GM19238 (cell line): ENCODE measurements around the gene ACVR2B.
"Not testable (repeated sequence)": the region's sequence is repeated elsewhere in the genome, so short reads cannot be mapped to it uniquely, and the experiment has no call there.

Source experiments
- DNase-seq: peaks from one replicate; pipeline ENCODE4 v3.0.0; 2011; ENCODE audit warnings: low spot score; ENCODE audit not compliant: insufficient read length

ACVR2B gene

DNA sequence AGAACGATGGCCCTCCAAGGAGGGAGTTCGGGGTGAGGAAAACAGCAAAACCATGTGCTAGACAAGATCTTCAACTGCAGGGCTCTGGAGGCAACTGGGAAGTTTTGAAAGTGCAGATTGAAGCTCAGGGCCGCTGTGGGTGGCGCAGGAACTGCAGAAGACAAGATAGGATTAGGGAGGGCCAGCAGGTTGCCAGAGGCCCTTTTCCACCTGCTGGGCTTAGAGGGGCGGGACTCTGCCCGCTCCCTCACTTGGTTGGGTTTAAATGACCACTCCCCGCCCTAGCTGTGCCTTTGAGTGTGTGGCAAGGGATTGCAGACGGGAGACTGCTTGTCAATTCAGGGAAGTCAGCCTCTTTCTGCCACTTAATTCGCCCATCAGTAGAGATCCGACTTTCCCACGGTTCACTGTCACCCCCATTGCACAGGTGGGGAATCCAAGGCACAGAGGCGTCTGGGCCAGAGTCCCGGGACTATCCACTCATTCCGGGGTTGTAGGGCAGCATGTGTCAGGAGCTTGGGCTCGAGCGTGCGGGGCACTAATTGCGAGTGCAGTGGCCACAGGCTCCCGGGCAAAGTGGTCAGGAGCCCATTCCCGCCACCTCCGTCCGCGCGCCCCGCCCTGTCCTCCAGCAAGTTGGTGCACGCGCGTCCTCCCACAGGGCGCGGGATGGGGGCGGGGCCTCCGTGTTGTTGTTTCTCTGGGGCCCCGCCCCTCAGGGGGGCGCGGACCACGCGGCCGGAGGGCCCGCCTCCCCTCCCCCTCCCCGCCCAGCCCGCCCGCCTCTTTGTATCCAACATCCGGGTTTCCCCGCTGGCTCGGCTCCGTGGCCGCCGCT, at the start of gene ACVR2B:
TSS of gene ACVR2B (plus strand) at position 816 of the 838 bp plus-strand sequence. CDS start 433 bp downstream, outside the sequence.
- DNase-seq, result peak; percentile 71

DNA sequence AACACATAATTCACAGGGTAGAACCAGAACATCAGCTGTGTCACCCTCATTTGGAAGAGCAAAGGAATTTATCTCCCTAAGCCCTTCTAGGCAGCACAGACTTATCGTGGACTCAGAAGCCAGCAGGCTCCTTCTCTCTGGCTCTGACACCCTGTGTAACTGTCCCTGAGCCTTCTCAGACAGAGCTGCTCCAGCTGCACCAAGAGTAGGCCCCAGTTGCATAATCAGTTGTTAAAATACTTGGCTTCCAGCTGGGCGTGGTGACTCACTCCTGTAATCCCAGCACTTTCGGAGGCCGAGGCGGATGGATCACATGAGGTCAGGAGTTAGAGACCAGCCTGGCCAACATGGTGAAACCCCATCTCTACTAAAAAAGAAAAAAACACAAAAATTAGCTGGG, 49.4 kb upstream of the ACVR2B start:
- DNase-seq, result no peak

DNA sequence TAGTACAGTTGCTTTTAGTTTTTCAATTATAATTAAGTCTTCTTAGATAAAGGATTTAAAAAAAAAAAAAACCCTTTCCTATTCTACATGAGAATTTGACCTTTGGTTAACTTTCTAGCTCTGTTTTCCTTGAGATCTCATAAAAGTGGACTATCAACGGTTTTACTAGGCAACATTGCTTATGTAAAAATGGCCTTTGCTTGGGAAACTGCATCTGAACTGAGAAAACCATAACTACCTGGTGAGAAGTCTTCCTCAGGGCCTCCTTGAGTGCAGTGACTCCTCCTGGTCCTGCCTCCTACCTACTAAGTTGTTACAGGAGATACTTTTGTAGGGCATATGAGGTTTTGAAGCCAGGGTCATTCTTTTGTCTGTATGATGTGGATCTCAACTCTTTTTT, 42.1 kb upstream of the ACVR2B start:
- no peak for DNase-seq

DNA sequence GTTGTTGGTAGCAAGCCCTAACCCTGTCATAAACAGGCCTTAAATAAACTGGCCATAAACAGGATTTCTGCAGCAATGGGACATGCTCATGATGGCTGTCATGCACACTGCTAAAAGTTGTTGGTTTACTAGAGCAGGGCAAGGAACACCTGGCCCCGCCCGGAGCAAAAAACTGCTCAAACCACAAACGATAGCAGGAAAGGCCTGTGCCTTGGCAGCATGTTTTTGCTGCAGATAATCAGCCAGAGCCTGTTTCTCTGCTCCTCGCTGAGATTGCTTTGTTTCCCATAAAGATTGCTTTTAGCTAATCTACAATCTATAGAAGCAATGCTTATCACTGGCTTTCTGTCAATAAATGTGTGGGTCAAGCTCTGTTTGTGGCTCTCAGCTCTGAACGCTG, 32.9 kb upstream of the ACVR2B start:
- DNase-seq, result not testable (repeated sequence)

DNA sequence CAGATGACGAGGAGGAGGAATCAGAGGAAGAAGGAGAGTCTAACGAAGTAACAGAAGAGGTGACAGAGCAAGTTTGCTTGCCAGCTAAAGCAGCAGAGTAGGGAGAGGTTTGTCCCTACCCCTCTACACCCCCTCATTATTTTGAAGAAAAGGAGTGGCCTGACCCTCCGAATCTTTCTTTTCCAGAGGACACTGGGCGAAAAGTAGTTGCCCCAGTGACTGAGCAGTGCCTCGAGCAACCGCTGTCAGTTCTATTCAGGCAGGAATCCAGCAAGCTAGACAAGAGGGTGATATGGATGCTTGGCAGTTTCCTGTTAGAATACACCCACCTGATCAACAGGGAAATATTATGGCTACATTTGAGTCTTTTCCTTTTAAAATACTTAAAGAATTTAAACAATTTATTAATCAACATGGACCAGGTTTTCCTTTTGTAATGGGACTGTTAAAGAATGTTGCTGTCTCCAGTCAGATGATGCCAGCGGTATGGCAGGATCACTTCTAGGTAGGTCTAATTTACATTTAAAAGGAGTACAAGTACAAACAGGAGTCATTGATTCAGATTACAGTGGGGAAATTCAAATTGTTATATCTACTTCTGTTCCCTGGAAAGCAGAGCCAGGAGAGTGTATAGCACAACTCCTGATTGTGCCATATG, 31.9 kb upstream of the ACVR2B start:
- no peak for DNase-seq

DNA sequence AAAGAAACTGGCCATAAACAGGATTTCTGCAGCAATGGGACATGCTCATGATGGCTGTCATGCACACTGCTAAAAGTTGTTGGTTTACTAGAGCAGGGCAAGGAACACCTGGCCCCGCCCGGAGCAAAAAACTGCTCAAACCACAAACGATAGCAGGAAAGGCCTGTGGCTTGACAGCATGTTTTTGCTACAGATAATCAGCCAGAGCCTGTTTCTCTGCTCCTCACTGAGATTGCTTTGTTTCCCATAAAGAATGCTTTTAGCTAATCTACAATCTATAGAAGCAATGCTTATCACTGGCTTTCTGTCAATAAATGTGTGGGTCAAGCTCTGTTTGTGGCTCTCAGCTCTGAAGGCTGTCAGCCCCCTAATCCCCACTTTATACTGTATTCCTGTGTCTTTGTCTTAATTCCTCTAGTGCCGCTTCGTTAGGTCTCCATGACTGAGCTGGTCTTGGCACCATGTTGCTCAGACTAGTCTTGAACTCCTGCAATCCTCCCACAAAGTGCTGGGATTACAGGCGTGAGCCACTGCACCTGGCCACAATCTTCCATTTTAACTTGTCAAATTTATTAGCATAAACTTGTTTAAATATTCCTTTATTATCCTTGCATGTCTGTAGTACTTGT, 26.8 kb upstream of the ACVR2B start:
- DNase-seq, result not testable (repeated sequence)

DNA sequence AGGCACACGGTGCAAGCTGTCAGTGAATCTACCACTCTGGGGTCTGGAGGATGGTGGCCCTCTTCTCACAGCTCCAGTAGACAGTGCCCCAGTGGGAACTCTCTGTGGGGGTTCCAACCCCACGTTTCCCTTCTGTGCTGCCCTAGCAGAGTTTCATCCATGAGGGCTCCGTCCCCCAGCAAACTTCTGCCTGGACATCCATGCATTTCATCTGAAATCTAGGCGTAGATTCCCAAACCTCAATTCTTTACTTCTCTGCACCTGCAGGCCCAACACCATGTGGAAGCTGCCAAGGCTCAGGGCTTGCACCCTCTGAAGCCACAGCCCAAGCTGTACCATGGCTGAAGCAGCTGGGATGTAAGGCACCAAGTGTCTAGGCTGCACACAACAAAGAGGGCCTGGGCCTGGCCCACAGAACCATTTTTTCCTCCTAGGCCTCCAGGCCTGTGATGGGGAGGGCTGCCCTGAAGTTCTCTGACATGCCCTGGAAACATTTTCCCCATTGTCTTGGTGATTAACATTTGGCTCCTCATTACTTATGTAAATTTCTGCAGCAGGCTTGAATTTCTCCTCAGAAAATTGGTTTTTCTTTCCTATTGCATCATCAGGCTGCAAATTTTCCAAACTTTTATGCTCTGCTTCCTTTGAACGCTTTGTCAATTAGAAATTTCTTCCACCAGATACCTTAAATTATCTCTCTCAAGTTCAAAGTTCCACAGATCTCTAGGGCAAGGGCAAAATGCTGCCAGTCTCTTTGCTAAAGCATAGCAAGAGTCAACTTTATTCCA, 20.6 kb upstream of the ACVR2B start:
- not testable (repeated sequence) for DNase-seq

DNA sequence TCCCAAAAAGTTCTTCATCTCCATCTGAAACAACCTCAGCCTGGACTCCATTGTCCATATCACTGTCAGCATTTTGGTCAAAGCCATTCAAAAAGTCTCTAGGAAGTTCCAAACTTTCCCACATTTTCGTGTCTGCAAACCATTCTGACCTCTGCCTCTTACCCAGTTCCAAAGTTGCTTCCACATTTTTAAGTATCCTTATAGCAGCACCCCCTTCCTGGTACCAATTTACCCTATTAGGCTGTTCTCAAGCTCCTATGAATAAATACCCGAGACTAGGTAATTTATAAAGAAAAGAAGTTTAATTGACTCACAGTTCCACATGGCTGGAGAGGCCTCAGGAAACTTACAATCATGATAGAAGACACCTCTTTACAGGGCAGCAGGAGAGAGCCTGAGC, 20.0 kb upstream of the ACVR2B start:
- DNase-seq, result not testable (repeated sequence)

DNA sequence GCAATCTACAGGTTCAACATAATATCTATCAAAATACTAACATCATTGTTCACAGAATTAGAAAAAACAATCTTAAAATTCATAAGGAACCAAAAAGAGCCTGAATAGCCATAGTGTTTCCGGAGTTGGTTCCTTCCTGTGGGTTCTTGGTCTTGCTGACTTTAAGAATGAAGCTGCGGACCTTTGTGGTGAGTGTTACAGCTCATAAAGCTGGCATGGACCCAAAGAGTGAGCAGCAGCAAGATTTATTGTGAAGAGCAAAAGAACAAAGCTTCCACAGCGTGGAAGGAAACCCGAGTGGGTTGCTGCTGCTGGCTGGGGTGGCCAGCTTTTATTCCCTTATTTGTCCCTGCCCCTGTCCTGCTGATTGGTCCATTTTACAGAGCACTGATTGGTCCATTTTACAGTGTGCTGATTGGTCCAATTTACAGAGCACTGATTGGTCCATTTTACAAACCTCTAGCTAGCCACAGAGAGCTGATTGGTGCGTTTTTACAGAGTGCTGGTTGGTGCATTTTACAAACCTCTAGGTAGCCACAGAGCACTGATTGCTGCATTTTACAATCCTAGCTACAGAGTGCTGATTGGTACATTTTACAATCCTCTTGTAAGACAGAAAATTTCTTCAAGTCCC, 15.1 kb upstream of the ACVR2B start:
- DNase-seq, result not testable (repeated sequence)

DNA sequence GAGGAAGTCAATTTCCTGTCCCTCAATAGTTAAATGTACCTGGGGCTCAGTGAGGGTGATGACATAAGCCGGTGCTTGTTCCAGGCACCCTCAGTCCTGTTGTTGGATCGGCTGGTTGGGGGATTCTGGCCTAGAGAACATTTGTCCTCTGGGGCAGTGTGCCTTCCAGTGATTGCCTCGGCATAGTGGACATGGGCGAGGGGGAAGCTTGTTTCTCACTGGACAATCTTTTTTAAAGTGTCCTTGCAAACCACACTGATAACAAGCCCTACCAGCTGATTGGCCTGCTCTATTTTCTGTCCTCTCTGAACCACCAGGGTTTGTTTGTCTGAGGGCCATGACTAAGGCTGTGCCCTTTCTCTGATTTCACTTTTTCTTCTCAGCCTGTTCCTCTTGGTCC, 10.5 kb upstream of the ACVR2B start:
- not testable (repeated sequence) for DNase-seq

DNA sequence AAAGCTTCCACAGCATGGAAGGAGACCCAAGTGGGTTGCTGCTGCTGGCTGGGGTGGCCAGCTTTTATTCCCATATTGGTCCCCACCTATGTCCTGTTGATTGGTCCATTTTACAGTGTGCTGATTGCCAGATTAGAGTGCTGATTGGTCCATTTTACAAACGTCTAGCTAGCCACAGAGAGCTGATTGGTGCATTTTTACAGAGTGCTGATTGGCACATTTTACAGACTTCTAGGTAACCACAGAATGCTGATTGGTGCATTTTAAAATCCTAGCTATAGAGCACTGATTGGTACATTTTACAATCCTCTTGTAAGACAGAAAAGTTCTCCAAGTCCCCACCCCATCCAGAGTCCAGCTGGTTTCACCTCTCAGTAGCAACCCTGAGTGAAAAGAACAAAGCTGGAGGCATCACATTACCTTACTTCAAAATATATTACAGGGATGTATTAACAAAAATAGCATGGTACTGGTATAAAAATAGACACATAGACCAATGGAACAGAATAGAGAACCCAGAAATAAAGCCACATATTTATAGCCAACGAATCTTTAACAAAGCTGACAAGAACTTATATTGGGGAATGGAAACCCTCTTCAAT, 7.5 kb upstream of the ACVR2B start:
- no peak for DNase-seq

DNA sequence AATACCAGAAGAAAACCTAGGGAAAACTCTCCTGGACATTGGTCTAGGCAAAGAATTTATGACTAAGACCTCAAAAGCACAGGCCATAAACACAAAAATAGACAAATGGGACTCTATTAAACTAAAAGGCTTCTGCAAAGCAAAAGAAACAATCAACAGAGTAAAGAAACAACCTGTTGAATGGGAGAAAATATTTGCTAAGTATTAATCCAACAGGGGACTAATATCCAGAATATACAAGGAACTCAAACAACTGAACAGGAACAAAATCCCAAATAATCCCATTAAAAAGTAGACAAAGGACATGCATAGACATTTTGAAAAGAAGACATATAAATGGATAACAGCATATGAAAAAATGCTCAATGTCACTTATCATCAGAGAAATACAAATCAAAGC, 6.9 kb upstream of the ACVR2B start:
- DNase-seq, result no peak

DNA sequence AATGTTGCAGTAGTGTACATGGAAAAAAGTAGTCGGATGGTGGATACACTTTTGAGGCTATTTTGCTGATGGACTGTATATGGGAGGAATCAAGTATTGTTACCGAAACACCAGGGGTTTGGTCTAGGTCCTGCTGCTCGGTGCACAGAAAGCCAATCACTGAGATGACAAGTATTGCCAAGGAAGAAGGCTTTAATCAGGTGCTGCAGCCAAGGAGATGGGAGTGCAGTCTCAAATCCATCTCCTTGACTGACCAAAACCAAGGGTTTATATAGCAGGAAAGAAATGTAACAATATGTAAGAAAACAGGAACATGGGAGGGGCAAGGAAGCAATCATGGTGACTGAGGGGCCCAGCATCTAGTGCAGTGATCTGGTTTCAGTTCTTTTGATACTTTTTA, 2.8 kb upstream of the ACVR2B start:
- DNase-seq, result no peak

DNA sequence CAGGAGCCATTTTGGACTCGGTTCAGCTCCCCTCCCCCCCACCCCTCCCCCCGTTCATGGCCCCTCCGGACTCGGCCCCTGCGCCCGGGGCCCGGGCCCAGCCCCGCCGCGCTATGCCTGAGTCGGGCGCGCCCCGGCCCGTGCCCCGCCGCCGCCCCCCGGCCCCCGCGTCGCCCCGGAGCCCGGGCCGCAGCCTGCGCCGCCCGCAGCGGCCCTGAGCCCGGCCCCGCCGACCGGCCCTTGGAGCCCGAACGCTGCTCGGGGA, 155 bp downstream of the ACVR2B start:
- no peak for DNase-seq

DNA sequence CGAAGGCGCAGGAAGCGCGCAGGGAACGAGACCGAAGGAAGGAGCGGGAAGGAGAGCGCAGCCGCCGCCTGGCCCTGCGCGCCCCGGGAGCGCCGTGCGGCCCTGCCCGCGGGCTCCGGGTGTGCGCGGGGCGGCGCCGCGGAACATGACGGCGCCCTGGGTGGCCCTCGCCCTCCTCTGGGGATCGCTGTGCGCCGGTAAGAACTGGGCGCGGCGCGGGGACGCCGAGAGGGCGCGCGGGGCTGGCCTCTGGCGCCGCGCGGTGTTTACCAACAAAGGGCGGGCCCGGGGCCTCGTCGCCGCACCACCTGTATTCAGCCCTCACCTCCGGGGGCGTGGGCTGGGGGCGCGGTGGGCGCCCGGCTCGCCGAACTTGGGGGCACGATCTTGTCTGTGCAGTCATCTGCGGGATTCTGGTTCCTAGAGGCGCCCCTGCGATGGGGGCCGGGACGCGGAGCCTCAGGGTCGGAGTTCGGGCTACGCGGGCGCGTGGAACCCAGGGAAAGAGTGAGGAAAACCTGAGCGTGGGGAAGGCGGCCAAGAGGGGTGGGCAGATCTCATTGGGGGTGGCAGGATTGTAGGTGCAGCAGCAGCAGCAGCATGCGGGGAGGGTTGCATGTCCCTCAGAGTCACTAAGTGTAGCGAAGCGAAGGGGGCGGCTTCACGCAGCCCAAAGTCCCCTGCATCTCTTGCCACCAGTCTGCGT, 641 bp downstream of the ACVR2B start:
- DNase-seq, result peak; percentile 46

DNA sequence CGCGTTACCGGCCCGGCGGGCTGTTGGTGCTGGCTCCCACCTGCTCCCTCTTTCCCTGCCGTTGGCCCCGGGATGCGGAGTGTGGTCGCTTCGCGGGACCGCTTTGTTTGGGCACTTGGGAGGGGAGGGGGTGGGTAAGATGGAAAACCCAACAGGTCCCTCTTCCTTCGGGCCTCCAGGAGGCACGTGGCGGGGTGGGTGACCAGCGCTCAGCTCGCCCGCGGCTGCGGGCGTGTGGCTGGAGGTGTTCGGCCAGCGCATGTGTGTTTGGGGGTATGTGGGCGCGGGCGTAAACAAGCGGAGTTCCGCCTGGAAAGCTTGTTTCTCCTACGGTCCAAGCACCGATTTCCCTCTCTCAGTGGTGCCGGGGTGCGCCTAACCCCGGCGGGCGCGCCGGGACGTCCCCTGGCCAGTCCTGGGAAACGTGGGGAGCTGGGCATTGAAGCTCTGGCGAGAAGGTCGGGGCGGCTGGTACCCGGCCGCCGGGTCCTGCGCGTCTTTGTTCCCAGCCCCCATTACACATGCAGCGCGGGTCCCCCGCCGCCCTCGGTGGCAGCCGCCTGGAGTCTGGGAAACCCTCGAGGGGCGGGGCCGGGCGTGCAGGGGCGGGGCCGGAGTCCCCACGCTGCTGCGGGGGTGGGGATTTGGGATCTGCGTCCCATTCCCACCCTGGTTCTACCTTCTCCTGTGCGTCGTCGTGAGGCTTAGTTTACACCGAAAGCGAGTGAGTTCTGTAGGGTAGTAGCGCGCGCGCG, 1.4 kb downstream of the ACVR2B start:
- DNase-seq, result peak; percentile 31

DNA sequence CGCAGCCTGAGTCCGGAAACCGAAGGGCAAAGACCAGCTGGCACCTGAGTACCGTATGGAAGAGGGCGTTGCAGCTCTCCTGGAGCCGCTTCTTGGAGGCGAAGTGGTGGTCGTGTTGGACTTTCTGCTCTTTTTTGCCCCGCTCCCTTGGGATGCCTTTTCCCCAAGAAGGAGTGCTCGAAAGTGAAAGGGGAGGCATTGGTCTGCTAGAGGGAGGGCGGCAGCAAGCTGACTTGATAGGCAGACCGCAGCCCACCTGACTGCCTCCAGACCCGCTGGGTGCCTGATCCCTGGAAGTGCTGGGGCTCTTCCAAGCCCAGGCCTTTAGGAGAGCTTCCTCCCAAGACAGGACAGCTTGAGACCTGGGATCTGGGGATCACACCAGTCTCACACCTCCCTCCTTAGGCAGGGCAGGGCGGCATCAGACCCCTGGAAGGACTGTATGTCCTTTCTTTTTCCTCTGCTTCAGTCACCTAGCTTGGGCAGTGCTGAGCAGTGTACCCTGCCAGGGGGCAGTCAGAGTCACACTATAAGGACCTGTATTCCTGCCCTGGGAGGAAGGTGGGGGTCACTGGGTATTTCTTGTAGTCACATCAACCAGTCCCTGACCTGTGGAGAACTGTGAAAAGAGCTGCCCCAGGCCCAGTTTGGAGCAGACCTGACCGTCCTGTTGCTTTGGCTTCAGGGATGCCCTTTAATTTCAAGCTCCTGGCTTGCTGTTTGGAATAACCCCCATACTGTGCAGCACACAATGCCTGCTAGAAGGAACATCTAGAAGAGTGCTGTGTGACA, 2.1 kb downstream of the ACVR2B start:
- DNase-seq, result no peak

DNA sequence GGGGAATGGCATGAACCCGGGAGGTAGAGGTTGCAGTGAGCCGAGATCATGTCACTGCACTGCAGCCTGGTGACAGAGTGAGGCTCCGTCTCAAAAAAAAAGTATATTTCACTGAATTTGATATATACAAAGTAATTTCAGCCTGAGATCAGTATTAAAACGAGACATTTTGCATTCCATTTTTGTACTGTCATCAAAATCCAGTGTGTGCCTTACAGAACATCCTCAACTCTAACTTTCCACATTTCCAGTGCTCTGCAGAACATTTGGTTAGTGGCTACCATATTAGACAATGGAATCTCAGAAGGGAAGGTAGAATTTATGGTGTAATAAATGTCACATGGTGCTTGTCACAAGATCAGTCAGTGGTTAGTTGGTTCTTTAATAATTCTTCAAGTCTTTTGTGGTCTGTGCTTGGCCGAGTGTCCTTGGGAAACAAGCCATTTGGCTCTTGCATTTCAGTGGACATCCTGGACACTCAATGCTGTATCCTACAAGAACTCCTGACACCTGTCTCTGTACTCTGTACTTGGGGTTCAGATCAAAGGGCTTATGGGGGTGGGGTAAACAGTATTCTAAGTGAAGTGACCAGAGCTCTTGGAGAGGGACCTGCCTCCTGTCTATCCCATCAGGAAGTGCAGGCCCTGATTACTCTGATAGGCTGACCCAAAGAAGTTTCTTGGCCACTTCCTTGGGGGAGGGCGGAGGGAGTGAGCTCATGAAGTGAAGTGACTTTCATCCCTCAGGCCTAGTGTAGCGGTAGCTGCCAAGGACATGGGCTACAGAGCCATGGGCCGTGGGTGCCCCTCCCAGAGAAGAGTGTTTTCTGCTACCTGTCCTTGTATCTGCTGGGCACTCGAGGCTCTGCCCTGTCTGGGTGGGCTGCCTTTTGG, 3.7 kb downstream of the ACVR2B start:
- no peak for DNase-seq
